K562 (cell line): ENCODE results near the gene ZFAND3. TPM values are rescaled to one million over a fixed set of nuclear protein-coding genes. Genes with fewer than 3 reads are reported as not detected.

Experiments
- ATAC-seq: fragments of 200-7000 bp; cut with Tn5 transposase; 3 replicates; pipeline ENCODE4 v1.9.1; 2020; ENCODE audit warnings: moderate library complexity
- BruUV-seq: library from RNA; stranded (reverse); fragments of 400-500 nt; replicated peaks from 2 replicates; lab custom pipeline; 2021; lab: Mats Ljungman, UMichigan
- CTCF ChIA-PET: fragments of 300-600 bp; formaldehyde crosslinking; extraction: SDS; loops from one replicate; lab custom pipeline; 2021; ENCODE audit warnings: low intra/inter-chr PET ratio; lab: Yijun Ruan, JAX
- POLR2A ChIA-PET: fragments of 300-600, 350-650 bp; sonication (Branson Sonifier 250); formaldehyde crosslinking; extraction: SDS; loops from one replicate; lab custom pipeline; 2021; ENCODE audit warnings: antibody characterized with exemption, inconsistent platforms; lab: Yijun Ruan, JAX
- DNase-seq, 4 experiments: peaks; one replicate each; pipeline versions ENCODE4 v3.0.0 to v3.0.0-alpha.2; 2011 to 2018; ENCODE audit warnings: low spot score in 3 of 4, mixed read lengths in 3 of 4; ENCODE audit errors: extremely low read depth in 1 of 4
- FAIRE-seq: peaks from 2 replicates; lab custom pipeline; 2011; peaks lifted over from hg19 to GRCh38; lab: Jason Lieb, UNC
- H2AFZ ChIP-seq: 2 replicates; pipeline ENCODE4 v1.6.0; 2011; ENCODE audit warnings: low read depth, low read length, control low read depth, inconsistent platforms
- H3K27ac ChIP-seq: fragments of 200-600 bp; 3 replicates; pipeline ENCODE4 v1.8.0; 2011; ENCODE audit warnings: low read depth, mild to moderate bottlenecking, control low read depth, inconsistent platforms, low read length, moderate library complexity, mixed read lengths; ENCODE audit errors: extremely low read depth
- H3K27me3 ChIP-seq, 2 experiments: fragments of 300-600 bp in 1 of 2; 2 replicates in 1 of 2; 3 replicates in 1 of 2; pipeline versions ENCODE4 v1.6.0 to v1.8.0; 2011; ENCODE audit warnings: inconsistent platforms in 2 of 2, low read length in 2 of 2, mild to moderate bottlenecking in 1 of 2, mixed read lengths in 1 of 2, moderate library complexity in 1 of 2; ENCODE audit not compliant: control insufficient read depth in 2 of 2, insufficient read depth in 2 of 2
- H3K36me3 ChIP-seq: fragments of 300-600 bp; 3 replicates; pipeline ENCODE4 v1.8.0; 2011; ENCODE audit warnings: mild to moderate bottlenecking, low read length, inconsistent platforms; ENCODE audit not compliant: control insufficient read depth, insufficient read depth
- H3K4me1 ChIP-seq, 2 experiments: fragments of 200-600 bp in 1 of 2; replicated peaks in 1 of 2; 2 replicates in 1 of 2; 3 replicates in 1 of 2; pipeline versions ENCODE4 v1.5.1 to v1.8.0; 2011; ENCODE audit warnings: inconsistent platforms in 2 of 2, low read length in 2 of 2, mild to moderate bottlenecking in 1 of 2, mixed read lengths in 1 of 2, moderate library complexity in 1 of 2; ENCODE audit not compliant: control insufficient read depth in 2 of 2, insufficient read depth in 2 of 2
- H3K4me2 ChIP-seq: 2 replicates; pipeline ENCODE4 v1.6.1; 2011; ENCODE audit warnings: low read length, control low read depth, inconsistent platforms, mixed read lengths; ENCODE audit not compliant: insufficient read depth
- H3K4me3 ChIP-seq: fragments of 200-600 bp; sonication (generic), shearing (Covaris generic); 2 replicates; pipeline ENCODE4 v1.5.1; 2016; ENCODE audit warnings: control low read depth, inconsistent platforms
- H3K79me2 ChIP-seq: fragments of 200-600 bp; 3 replicates; pipeline ENCODE4 v1.8.0; 2011; ENCODE audit warnings: low read length, inconsistent platforms; ENCODE audit not compliant: control insufficient read depth, insufficient read depth
- H3K9ac ChIP-seq, 2 experiments: 2 replicates each; pipeline versions ENCODE4 v1.6.0 to v1.6.1; 2011; ENCODE audit warnings: low read depth in 2 of 2, low read length in 2 of 2, control low read depth in 1 of 2, inconsistent platforms in 1 of 2, mild to moderate bottlenecking in 1 of 2, mixed read lengths in 1 of 2; ENCODE audit not compliant: insufficient read depth in 1 of 2
- H3K9me1 ChIP-seq: one replicate; pipeline ENCODE4 v1.6.0; 2011; ENCODE audit warnings: inconsistent platforms, mild to moderate bottlenecking, low read length, moderate library complexity; ENCODE audit not compliant: control insufficient read depth, insufficient read depth
- H3K9me3 ChIP-seq: replicated peaks from 2 replicates; pipeline ENCODE4 v1.5.1; 2011; ENCODE audit warnings: low read depth, low read length, inconsistent platforms; ENCODE audit not compliant: control insufficient read depth, insufficient read depth
- H4K20me1 ChIP-seq: replicated peaks from 2 replicates; pipeline ENCODE4 v1.6.1; 2011; ENCODE audit warnings: low read length, inconsistent platforms, mixed read lengths; ENCODE audit not compliant: control insufficient read depth, insufficient read depth
- ARID3A ChIP-seq: IDR thresholded peaks from 2 replicates; pipeline ENCODE4 v1.6.1; 2012; ENCODE audit warnings: low read depth, low read length, improper control_type of control experiment, borderline replicate concordance
- ATF7 ChIP-seq: fragments of 450-650 bp; IDR thresholded peaks from 2 replicates; pipeline ENCODE4 v1.7.1; 2014; ENCODE audit warnings: mild to moderate bottlenecking, moderate library complexity
- E2F3 ChIP-seq: fragments of 250-450 bp; sonication (Bioruptor Pico); IDR thresholded peaks from 2 replicates; pipeline ENCODE4 v1.4.0; 2020; ENCODE audit warnings: mild to moderate bottlenecking
- E2F5 ChIP-seq: sonication (generic); formaldehyde crosslinking; IDR thresholded peaks from 2 replicates; pipeline ENCODE4 v1.8.0; 2022; ENCODE audit warnings: mild to moderate bottlenecking, missing genetic modification reagents
- ETS1 ChIP-seq: conservative IDR thresholded peaks from 2 replicates; pipeline ENCODE4 v1.6.1; 2011; ENCODE audit warnings: low read depth, mild to moderate bottlenecking, low read length; ENCODE audit not compliant: control insufficient read depth
- EZH2 ChIP-seq: IDR thresholded peaks from 2 replicates; pipeline ENCODE4 v1.6.1; 2012; ENCODE audit warnings: low read depth, mild to moderate bottlenecking, inconsistent platforms, low read length, borderline replicate concordance
- GATA2 ChIP-seq: sonication (generic); formaldehyde crosslinking; IDR thresholded peaks from 2 replicates; pipeline ENCODE4 v1.4.0; 2020; ENCODE audit warnings: mild to moderate bottlenecking, missing genetic modification reagents
- HDAC1 ChIP-seq, 2 experiments: fragments of 450-650 bp; IDR thresholded peaks; 2 replicates each; pipeline ENCODE4 v1.6.1; 2016 to 2017; ENCODE audit warnings: inconsistent platforms in 1 of 2, mild to moderate bottlenecking in 1 of 2, moderate library complexity in 1 of 2
- HOXB6 ChIP-seq: fragments of 250-450 bp; sonication (Bioruptor Pico); IDR thresholded peaks from 2 replicates; pipeline ENCODE4 v1.5.1; 2022; ENCODE audit warnings: mild to moderate bottlenecking, borderline replicate concordance
- KLF6 ChIP-seq: fragments of 250-450 bp; sonication (Bioruptor Pico); IDR thresholded peaks from 2 replicates; pipeline ENCODE4 v1.4.0; 2020; ENCODE audit warnings: mild to moderate bottlenecking, moderate library complexity, borderline replicate concordance
- LCOR ChIP-seq: sonication (generic); formaldehyde crosslinking; IDR thresholded peaks from 2 replicates; pipeline ENCODE4 v1.8.0; 2022; ENCODE audit warnings: mild to moderate bottlenecking, missing genetic modification reagents
- SMAD1 ChIP-seq: fragments of 150-350 bp; IDR thresholded peaks from 2 replicates; pipeline ENCODE4 v1.6.1; 2014; ENCODE audit warnings: low read length, low read depth; ENCODE audit not compliant: partially characterized antibody
- VEZF1 ChIP-seq: fragments of 200-800 bp; sonication (Bioruptor generic); IDR thresholded peaks from 2 replicates; pipeline ENCODE4 v1.6.1; 2017; ENCODE audit warnings: missing genetic modification characterization, missing compliant biosample characterization
- WGBS: fragments of 100-300 bp; shearing (Covaris generic); methylation state at CpG from one replicate; pipeline ENCODE4 v1.1.6; 2016; ENCODE audit warnings: low coverage, mixed read lengths; ENCODE audit not compliant: insufficient coverage; ENCODE audit errors: missing lambda C conversion rate; 5-methylcytosine and 5-hydroxymethylcytosine counted together
- in situ Hi-C: fragments of 300-500 bp; cut with MboI; formaldehyde crosslinking; loops from 4 replicates; pipeline ENCODE4 v1.15.0; 2018; ENCODE audit warnings: inconsistent platforms, mixed read lengths
- intact Hi-C: fragments of 100-400 bp; cut with micrococcal nuclease; formaldehyde crosslinking; loops from 2 replicates; pipeline ENCODE4 v1.14.2; 2022
- polyA plus RNA-seq, 8 experiments: library from polyadenylated mRNA; depleted of rRNA in 4 of 8; stranded (reverse) in 5 of 8; unstranded in 3 of 8; fragments of >200 nt; fragmentation: Nextera tagmentation in 2 of 8; fragmentation: Illumina TruSeq in 1 of 8; extraction: Ambion mirVana in 2 of 8; extraction: Trizol in 1 of 8; gene quantifications; 2 replicates each; pipeline versions ENCODE4 v1.2.1 to v1.2.3, GENCODE V29; 2011 to 2014; ENCODE audit warnings: inconsistent platforms in 1 of 8, missing spikeins in 1 of 8
- total RNA-seq, 7 experiments: library from RNA; depleted of rRNA in 6 of 7; stranded (reverse); fragments of >200 nt in 6 of 7; fragmentation: Illumina TruSeq in 2 of 7; extraction: Trizol in 2 of 7; gene quantifications; 2 replicates each; pipeline versions ENCODE4 v1.2.1 to v1.2.3, GENCODE V29; 2011 to 2021; ENCODE audit warnings: low replicate concordance in 1 of 7

Gene ZFAND3
- total and polyA plus RNA-seq, 9 of the 15 experiments (the other 6 are each of a cell fraction or from before 2014, with no cell fraction given) = 0.81 to 26.6 (median 11.8) TPM

DNA sequence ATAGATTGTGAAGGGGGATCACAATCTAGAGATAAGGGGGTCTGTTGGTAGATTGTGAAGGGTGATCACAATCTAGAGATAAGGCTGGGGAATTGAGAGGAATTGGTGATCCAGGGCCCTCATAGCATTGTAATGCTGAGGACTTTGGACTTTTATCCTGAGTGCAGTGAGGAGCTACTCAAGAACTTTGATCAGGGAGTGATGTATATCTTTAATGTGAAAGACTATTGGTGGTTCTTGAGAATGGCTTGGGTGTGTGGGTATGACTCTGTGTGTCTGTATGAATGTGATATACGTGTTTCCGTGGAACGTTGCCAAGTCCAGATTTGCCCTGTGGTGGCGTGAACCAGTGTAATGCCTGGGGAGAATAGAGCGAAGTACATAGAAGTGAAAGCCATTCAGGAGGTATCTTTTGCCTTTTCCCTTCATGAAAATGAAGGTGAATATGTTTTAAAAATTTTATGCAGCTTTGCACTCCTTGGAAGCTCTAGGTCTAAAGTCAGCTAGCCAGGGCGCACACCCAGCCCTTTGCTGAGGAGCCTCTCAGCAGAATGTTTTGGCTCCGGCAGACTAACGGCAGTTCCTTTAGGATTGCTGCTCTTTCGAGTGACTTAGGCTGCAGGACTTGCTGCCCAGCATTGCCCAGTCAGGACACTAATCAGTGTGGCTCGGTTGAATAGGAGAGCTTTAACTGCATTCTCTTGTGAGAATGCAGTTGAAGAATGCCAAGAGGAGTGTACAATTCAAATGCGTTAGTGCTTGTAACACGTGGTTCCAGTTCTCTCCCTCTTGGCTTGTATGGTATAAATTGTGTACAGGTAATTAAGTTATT lies 3.5 kb downstream of the ZFAND3 start:
- Histone ChIP-seq H2AFZ (peak overlapping the region; percentile 10; the same call in 1 of the 2 replicates), H3K27ac (peak overlapping the region; percentile 18; the same call in 1 of the 3 replicates), H3K4me1 (peaks cover 13 to 35% of the 10 kb centered on the region in 2 experiments; a peak in 4 of 5 replicates), H3K4me3 (peak overlapping the region; percentile 9; the same call in 1 of the 2 replicates), H4K20me1 (peaks cover 45% of the 10 kb centered on the region), H3K9ac (peak overlapping the region in 1 of 2 experiments; percentile 31; a peak in 1 of 4 replicates), H3K36me3 (no peaks in the 10 kb centered on the region; the same call in 1 of the 3 replicates), H3K9me1 (peaks cover 12% of the 10 kb centered on the region), H3K79me2 (peaks cover 80% of the 10 kb centered on the region), H3K9me3 (no peaks in the 10 kb centered on the region), H3K27me3 (no peaks in the 10 kb centered on the region), H3K4me2 (peak overlapping the region; percentile 58)
- WGBS = 10% methylated on average over 12 of the region's 12 CpGs
- ChIA-PET POLR2A (interaction anchor here (0.9 to 3.1 kb wide), 4 partner anchors 8 to 23 kb away, joined by 3 to 14 read pairs (median 4); no protein-coding TSS in a partner anchor), CTCF (no interaction called here)
- intact Hi-C loops = no loop called here
- peak; percentile 11 for ATAC-seq
- DNase-seq = peak in 2 of 4 experiments; percentile 44 to 84
- BruUV-seq = no TSS peak
- in situ Hi-C loops = no loop called here
- peak; percentile 52 for FAIRE-seq
- TF ChIP-seq ETS1 (no peak; the same call in 1 of the 2 replicates), E2F3 (CRISPR knock-in tag) (no peak), SMAD1 (no peak), LCOR (CRISPR knock-in tag) (no peak), GATA2 (CRISPR knock-in tag) (peak; percentile 41; the same call in 1 of the 2 replicates), KLF6 (CRISPR knock-in tag) (0 out of 2 replicates have a peak, but pooled peaks have one; percentile 4), VEZF1 (CRISPR knock-in tag) (no peak; the same call in 1 of the 2 replicates), EZH2 (no peak), HOXB6 (CRISPR knock-in tag) (no peak), ARID3A (0 out of 2 replicates have a peak, but pooled peaks have one; percentile 43), ATF7 (peak; percentile 28; the same call in 1 of the 2 replicates), E2F5 (CRISPR knock-in tag) (no peak), HDAC1 (IDR thresholded peaks at IDR 0.05) (no peak; a peak in 1 of 4 replicates)
